Measurements from ENCODE around the gene LYRM1. TPM values are rescaled to one million over a fixed set of nuclear protein-coding genes. Genes with fewer than 3 reads are reported as not detected.

Gene LYRM1
- total and polyA plus RNA-seq, 2 of the 4 experiments (the other 2 are of a cell fraction): 19.0 to 35.0 TPM

- H3K4me1 ChIP-seq (ENCODE audit: control insufficient read depth, insufficient read depth, low read length): peaks cover 8% of the 10 kb centered on the region
- H3K27ac ChIP-seq (ENCODE audit: insufficient read depth, low read length): no peak overlapping the region
- no peak overlapping the region for H2BK20ac ChIP-seq (ENCODE audit: low read depth, low read length)
- ATAC-seq (ENCODE audit: low read depth) (no peak), DNase-seq (no peak)
- no peak overlapping the region for H3K18ac ChIP-seq (ENCODE audit: low read depth, low read length)
- no peaks in the 10 kb centered on the region for H3K9me3 ChIP-seq (ENCODE audit: control insufficient read depth, insufficient read depth, low read length)
- H3K56ac ChIP-seq (ENCODE audit: extremely low read depth, insufficient read depth, low read length): no peak overlapping the region
- TF ChIP-seq POLR2A (IDR thresholded peaks at IDR 0.05; ENCODE audit: low read depth, low read length) (no peak), USF2 (IDR thresholded peaks at IDR 0.05; ENCODE audit: low read depth, low read length) (no peak), MXI1 (IDR thresholded peaks at IDR 0.05; ENCODE audit: borderline replicate concordance, low read depth, low read length) (no peak), CEBPB (IDR thresholded peaks at IDR 0.05; ENCODE audit: low read depth, low read length) (no peak), NFE2L2 (IDR thresholded peaks at IDR 0.05; ENCODE audit: low read depth, low read length) (no peak), CTCF (conservative IDR thresholded peaks at IDR 0.05; ENCODE audit: low read depth, low read length) (no peak), FOS (IDR thresholded peaks at IDR 0.05; ENCODE audit: low read depth, low read length) (no peak), CHD1 (IDR thresholded peaks at IDR 0.05; ENCODE audit: low read depth, low read length) (no peak), RAD21 (IDR thresholded peaks at IDR 0.05; ENCODE audit: low read length) (no peak)
- TF ChIP-seq, protein P1, sequence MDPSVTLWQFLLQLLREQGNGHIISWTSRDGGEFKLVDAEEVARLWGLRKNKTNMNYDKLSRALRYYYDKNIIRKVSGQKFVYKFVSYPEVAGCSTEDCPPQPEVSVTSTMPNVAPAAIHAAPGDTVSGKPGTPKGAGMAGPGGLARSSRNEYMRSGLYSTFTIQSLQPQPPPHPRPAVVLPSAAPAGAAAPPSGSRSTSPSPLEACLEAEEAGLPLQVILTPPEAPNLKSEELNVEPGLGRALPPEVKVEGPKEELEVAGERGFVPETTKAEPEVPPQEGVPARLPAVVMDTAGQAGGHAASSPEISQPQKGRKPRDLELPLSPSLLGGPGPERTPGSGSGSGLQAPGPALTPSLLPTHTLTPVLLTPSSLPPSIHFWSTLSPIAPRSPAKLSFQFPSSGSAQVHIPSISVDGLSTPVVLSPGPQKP (IDR thresholded peaks at IDR 0.05; ENCODE audit: borderline replicate concordance, low read depth, low read length): no peak
- H2AK9ac ChIP-seq (replicated peaks; ENCODE audit: low read depth, low read length, poor library complexity): no peak overlapping the region
- H3K36me3 ChIP-seq (ENCODE audit: control insufficient read depth, insufficient read depth, low read length): no peaks in the 10 kb centered on the region
- CTCF ChIA-PET: interaction anchor here (0.6 to 1.4 kb wide), 2 partner anchors 9 to 425 kb away, joined by 3 to 4 read pairs; no protein-coding TSS in a partner anchor
- no peak overlapping the region for H2BK5ac ChIP-seq (ENCODE audit: low read depth, low read length, poor library complexity, severe bottlenecking)
- H2BK15ac ChIP-seq (ENCODE audit: low read depth, low read length): no peak overlapping the region
- no peak overlapping the region for H4K5ac ChIP-seq (ENCODE audit: low read depth, low read length)
- no CpG with 5 or more reads among the region's 1 CpG for WGBS, 2 experiments (ENCODE audit: extremely low coverage in 2 of 2, insufficient read length in 1 of 2)
- POLR2A ChIA-PET (ENCODE audit: unreplicated experiment): no interaction called here
- BruUV-seq (replicated peaks): no TSS peak
- no peak overlapping the region for H2AK5ac ChIP-seq (ENCODE audit: low read depth, low read length)
- peaks cover 22% of the 10 kb centered on the region for H3K9me1 ChIP-seq (ENCODE audit: insufficient read depth, low read length)
- H3K4me2 ChIP-seq (ENCODE audit: low read depth, low read length): no peak overlapping the region
- H3K79me1 ChIP-seq (ENCODE audit: low read depth in 1 of 2, low read length in 2 of 2): peaks cover 49 to 88% of the 10 kb centered on the region in 2 experiments
- no peak overlapping the region for H4K8ac ChIP-seq (ENCODE audit: low read depth in 2 of 2, low read length in 2 of 2)
- no peak overlapping the region for H3K23ac ChIP-seq (ENCODE audit: low read depth, low read length)
- intact Hi-C loops (cut with micrococcal nuclease): no loop called here
- H3K27me3 ChIP-seq (ENCODE audit: control insufficient read depth, insufficient read depth, low read length): no peaks in the 10 kb centered on the region
- H4K20me1 ChIP-seq (ENCODE audit: insufficient read depth, low read length): peaks cover 57% of the 10 kb centered on the region; the same call in 1 of the 2 replicates
- no peak overlapping the region for H3K4ac ChIP-seq (ENCODE audit: low read depth, low read length)
- in situ Hi-C loops (cut with MboI; ENCODE audit: low sequenced_read_pairs): no loop called here
- H2BK120ac ChIP-seq (ENCODE audit: low read depth, low read length): no peak overlapping the region
- dilution Hi-C loops (cut with HindIII; ENCODE audit: low sequenced_read_pairs, unreplicated experiment): no loop called here
- no peak overlapping the region for H4K91ac ChIP-seq (ENCODE audit: insufficient read depth, low read depth, low read length)
- no peak overlapping the region for H3K4me3 ChIP-seq (ENCODE audit: insufficient read depth, low read depth, low read length)
- H3K9ac ChIP-seq (ENCODE audit: low read depth, low read length): no peak overlapping the region
- no peak overlapping the region for H2AFZ ChIP-seq (replicated peaks; ENCODE audit: low read length, poor library complexity)
- H3K14ac ChIP-seq (replicated peaks; ENCODE audit: low read depth, low read length): no peak overlapping the region
Observed at GRCh38 chr16:20875355-20875650, 25.3 kb upstream of the LYRM1 start.

All from IMR-90 (cell line).